SU-DHL-6 (cell line): Measurements from ENCODE around the gene ARHGAP44.

ENCODE experiments used
- H2AFZ ChIP-seq: fragments of 200-600 bp; sonication (generic); 2 replicates; pipeline ENCODE4 v1.6.1; 2014; ENCODE audit warnings: low read depth, mild to moderate bottlenecking, moderate library complexity, mixed read lengths, antibody characterized with exemption, low read length; ENCODE audit not compliant: severe bottlenecking
- H3F3A ChIP-seq: fragments of 200-600 bp; shearing (Covaris generic); 2 replicates; pipeline ENCODE4 v1.6.0; 2016; ENCODE audit warnings: antibody characterized with exemption, mild to moderate bottlenecking; ENCODE audit not compliant: insufficient read depth
- H3K27ac ChIP-seq: fragments of 200-600 bp; sonication (generic); 2 replicates; pipeline ENCODE4 v1.5.1; 2016; ENCODE audit warnings: low read depth, mild to moderate bottlenecking, low read length, moderate library complexity, mixed read lengths
- H3K27me3 ChIP-seq: fragments of 200-600 bp; sonication (generic), shearing (Covaris generic); 2 replicates; pipeline ENCODE4 v1.6.0; 2014; ENCODE audit warnings: mild to moderate bottlenecking, low read length
- H3K36me3 ChIP-seq: fragments of 200-600 bp; sonication (generic); 2 replicates; pipeline ENCODE4 v1.6.1; 2014; ENCODE audit warnings: mild to moderate bottlenecking, low read length, mixed read lengths
- H3K4me2 ChIP-seq: fragments of 300-600, 200-600 bp; shearing (Covaris generic), sonication (generic); 2 replicates; pipeline ENCODE4 v1.6.0; 2014; ENCODE audit warnings: low read length, low read depth, mild to moderate bottlenecking; ENCODE audit not compliant: poor library complexity, severe bottlenecking
- H3K4me3 ChIP-seq: fragments of 200-600 bp; sonication (generic); 2 replicates; pipeline ENCODE4 v1.5.1; 2014; ENCODE audit warnings: antibody characterized with exemption, low read length, mild to moderate bottlenecking, mixed read lengths; ENCODE audit not compliant: insufficient read depth, poor library complexity, severe bottlenecking
- H3K79me2 ChIP-seq: fragments of 200-600 bp; sonication (generic); 2 replicates; pipeline ENCODE4 v1.6.1; 2014; ENCODE audit warnings: mild to moderate bottlenecking, low read length, moderate library complexity; ENCODE audit not compliant: insufficient read depth
- H3K9ac ChIP-seq: fragments of 200-600 bp; sonication (generic); 2 replicates; pipeline ENCODE4 v1.7.0; 2014; ENCODE audit warnings: mild to moderate bottlenecking, low read length
- H3K9me2 ChIP-seq: fragments of 200-600 bp; sonication (generic); replicated peaks from 2 replicates; pipeline ENCODE4 v1.6.1; 2014; ENCODE audit warnings: low read length; ENCODE audit not compliant: insufficient read depth
- H3K9me3 ChIP-seq: fragments of 200-600 bp; sonication (generic); 2 replicates; pipeline ENCODE4 v1.6.1; 2014; ENCODE audit warnings: low read length, mixed read lengths; ENCODE audit not compliant: insufficient read depth
- H4K20me1 ChIP-seq: fragments of 200-600 bp; sonication (generic); 2 replicates; pipeline ENCODE4 v1.6.1; 2014; ENCODE audit warnings: low read depth, mild to moderate bottlenecking, antibody characterized with exemption, low read length, moderate library complexity, mixed read lengths
- EZH2phosphoT487 ChIP-seq: fragments of 200-600 bp; sonication (generic), shearing (Covaris generic); conservative IDR thresholded peaks from 2 replicates; pipeline ENCODE4 v1.6.1; 2018; ENCODE audit warnings: mild to moderate bottlenecking, antibody characterized with exemption, low read length, moderate library complexity, mixed read lengths
- TF ChIP-seq, protein P1 (sequence below): fragments of 200-600 bp; sonication (generic); IDR thresholded peaks from one replicate; pipeline ENCODE4 v1.5.1; 2017; ENCODE audit warnings: antibody characterized with exemption, mild to moderate bottlenecking, low read length, moderate library complexity; ENCODE audit not compliant: insufficient read depth, poor library complexity, severe bottlenecking

The ARHGAP44 gene

GRCh38 chr17:12992676-12993075, 203.4 kb downstream of the ARHGAP44 start:
- Histone ChIP-seq H3K27ac (no peak overlapping the region), H4K20me1 (no peaks in the 10 kb centered on the region), H3F3A (peaks cover 5% of the 10 kb centered on the region; the same call in 1 of the 2 replicates), H3K9me3 (no peaks in the 10 kb centered on the region), H3K4me3 (no peak overlapping the region), H3K9me2 (no peaks in the 10 kb centered on the region), H3K79me2 (no peaks in the 10 kb centered on the region), H3K4me2 (no peak overlapping the region), H2AFZ (no peak overlapping the region), H3K27me3 (no peaks in the 10 kb centered on the region), H3K9ac (no peak overlapping the region), H3K36me3 (peaks cover 5% of the 10 kb centered on the region; the same call in 1 of the 2 replicates)
- no peak for TF ChIP-seq EZH2phosphoT487
- TF ChIP-seq, protein P1, sequence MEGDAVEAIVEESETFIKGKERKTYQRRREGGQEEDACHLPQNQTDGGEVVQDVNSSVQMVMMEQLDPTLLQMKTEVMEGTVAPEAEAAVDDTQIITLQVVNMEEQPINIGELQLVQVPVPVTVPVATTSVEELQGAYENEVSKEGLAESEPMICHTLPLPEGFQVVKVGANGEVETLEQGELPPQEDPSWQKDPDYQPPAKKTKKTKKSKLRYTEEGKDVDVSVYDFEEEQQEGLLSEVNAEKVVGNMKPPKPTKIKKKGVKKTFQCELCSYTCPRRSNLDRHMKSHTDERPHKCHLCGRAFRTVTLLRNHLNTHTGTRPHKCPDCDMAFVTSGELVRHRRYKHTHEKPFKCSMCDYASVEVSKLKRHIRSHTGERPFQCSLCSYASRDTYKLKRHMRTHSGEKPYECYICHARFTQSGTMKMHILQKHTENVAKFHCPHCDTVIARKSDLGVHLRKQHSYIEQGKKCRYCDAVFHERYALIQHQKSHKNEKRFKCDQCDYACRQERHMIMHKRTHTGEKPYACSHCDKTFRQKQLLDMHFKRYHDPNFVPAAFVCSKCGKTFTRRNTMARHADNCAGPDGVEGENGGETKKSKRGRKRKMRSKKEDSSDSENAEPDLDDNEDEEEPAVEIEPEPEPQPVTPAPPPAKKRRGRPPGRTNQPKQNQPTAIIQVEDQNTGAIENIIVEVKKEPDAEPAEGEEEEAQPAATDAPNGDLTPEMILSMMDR, result no peak

DNA sequence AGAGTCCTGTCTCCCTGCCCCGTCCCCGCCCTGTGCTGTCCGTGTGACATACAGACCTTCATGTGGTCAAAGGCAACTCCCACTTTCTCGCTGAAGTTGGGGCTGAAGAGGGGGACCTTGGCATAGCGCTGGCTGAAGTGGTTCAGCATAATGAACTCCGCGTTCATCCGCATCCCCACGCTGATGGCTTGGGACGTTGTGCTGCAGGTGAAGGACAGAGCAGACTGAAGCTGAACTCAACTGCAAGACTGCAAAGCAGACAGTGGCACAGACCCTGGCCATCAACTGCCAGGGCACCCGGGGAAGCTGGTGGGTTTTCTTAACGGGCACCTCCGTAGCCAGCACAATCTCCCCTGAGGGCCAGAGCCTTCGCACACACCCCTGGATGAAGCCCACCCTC, 204.3 kb downstream of the ARHGAP44 start:
- Histone ChIP-seq H3K9me3 (no peaks in the 10 kb centered on the region), H3K79me2 (no peaks in the 10 kb centered on the region), H3K4me2 (no peak overlapping the region), H4K20me1 (no peaks in the 10 kb centered on the region), H3K9ac (no peak overlapping the region), H3K27me3 (no peaks in the 10 kb centered on the region), H3K27ac (no peak overlapping the region), H3K36me3 (peaks cover 9% of the 10 kb centered on the region; the same call in 1 of the 2 replicates), H2AFZ (no peak overlapping the region), H3K9me2 (no peaks in the 10 kb centered on the region), H3K4me3 (no peak overlapping the region), H3F3A (peaks cover 5% of the 10 kb centered on the region; the same call in 1 of the 2 replicates)
- TF ChIP-seq, protein P1, result no peak
- TF ChIP-seq EZH2phosphoT487, result no peak

- Histone ChIP-seq H2AFZ (no peak overlapping the region), H3F3A (peaks cover 5% of the 10 kb centered on the region; the same call in 1 of the 2 replicates), H4K20me1 (no peaks in the 10 kb centered on the region), H3K36me3 (peaks cover 12% of the 10 kb centered on the region; the same call in 1 of the 2 replicates), H3K4me2 (no peak overlapping the region), H3K27me3 (no peaks in the 10 kb centered on the region), H3K27ac (no peak overlapping the region), H3K9me3 (no peaks in the 10 kb centered on the region), H3K79me2 (no peaks in the 10 kb centered on the region), H3K9me2 (no peaks in the 10 kb centered on the region), H3K9ac (no peak overlapping the region), H3K4me3 (no peak overlapping the region)
- TF ChIP-seq, protein P1, result no peak
- TF ChIP-seq EZH2phosphoT487, result no peak
Observed at GRCh38 chr17:12994341-12995074, 205.2 kb downstream of the ARHGAP44 start.
